T-cell (primary cell): ENCODE measurements around the gene MRPS27. TPM values are rescaled to one million over a fixed set of nuclear protein-coding genes. Genes with fewer than 3 reads are reported as not detected.
"Not testable (repeated sequence)": the region's sequence is repeated elsewhere in the genome, so short reads cannot be mapped to it uniquely, and the experiment has no call there.

Experiments
- ATAC-seq, 4 experiments: fragments of 200-7000 bp in 3 of 4; fragments of 150-1000 bp in 1 of 4; cut with Tn5 transposase; replicated peaks in 1 of 4; 1 replicate in 3 of 4; 2 replicates in 1 of 4; pipeline ENCODE4 v1.10.0; 2021; ENCODE audit warnings: moderate library complexity in 3 of 4, mild to moderate bottlenecking in 2 of 4, moderate number of reproducible peaks in 1 of 4
- CTCF ChIA-PET, 2 donors: fragments of 300-600 bp; sonication (Branson Sonifier 250); formaldehyde crosslinking; loops; one replicate each; lab custom pipeline; 2022; ENCODE audit warnings: antibody characterized with exemption in 2 of 2; lab: Charles Lee
- POLR2A ChIA-PET, 2 donors: fragments of 300-600 bp; sonication (Branson Sonifier 250); formaldehyde crosslinking; loops; one replicate each; lab custom pipeline; 2022; ENCODE audit warnings: antibody characterized with exemption in 2 of 2; lab: Charles Lee
- DNase-seq, 35 experiments: peaks; one replicate each; pipeline versions ENCODE4 v3.0.0 to v3.0.0-alpha.2; 2013 to 2023
- H3K27ac ChIP-seq: one replicate; pipeline ENCODE4 v1.5.1; 2013; ENCODE audit warnings: low read length
- H3K27me3 ChIP-seq, 2 experiments: replicated peaks in 1 of 2; 1 replicate in 1 of 2; 2 replicates in 1 of 2; pipeline versions ENCODE4 v1.6.1 to v1.7.0; 2013; ENCODE audit warnings: low read length in 1 of 2, mixed read lengths in 1 of 2; ENCODE audit not compliant: control insufficient read depth in 2 of 2, insufficient read depth in 2 of 2; ENCODE audit errors: extremely low read depth in 1 of 2
- H3K36me3 ChIP-seq, 2 donors: 1 replicate in 1 of 2; 2 replicates in 1 of 2; pipeline versions ENCODE4 v1.6.1 to v1.7.0; 2013; ENCODE audit warnings: low read length in 1 of 2; ENCODE audit not compliant: control insufficient read depth in 2 of 2, insufficient read depth in 1 of 2; ENCODE audit errors: extremely low read depth in 1 of 2
- H3K4me1 ChIP-seq, 2 experiments: 1 replicate in 1 of 2; 2 replicates in 1 of 2; pipeline versions ENCODE4 v1.6.1 to v1.7.0; 2013; ENCODE audit warnings: low read length in 2 of 2, mixed read lengths in 1 of 2; ENCODE audit not compliant: insufficient read depth in 2 of 2, control insufficient read depth in 1 of 2; ENCODE audit errors: extremely low read depth in 1 of 2
- H3K4me3 ChIP-seq, 2 donors: 1 replicate in 1 of 2; 2 replicates in 1 of 2; pipeline versions ENCODE4 v1.5.1 to v1.7.0; 2013; ENCODE audit warnings: mild to moderate bottlenecking in 2 of 2, low read length in 1 of 2, moderate library complexity in 1 of 2; ENCODE audit not compliant: control insufficient read depth in 1 of 2; ENCODE audit errors: extremely low read depth in 1 of 2
- H3K9me3 ChIP-seq: 2 replicates; pipeline ENCODE4 v1.7.0; 2013
- H3K27ac Mint-ChIP-seq, 2 donors: one replicate each; pipeline ENCODE4 v1.8.0; 2020 to 2021; ENCODE audit warnings: mild to moderate bottlenecking in 2 of 2, mixed read lengths in 2 of 2
- H3K27me3 Mint-ChIP-seq, 2 donors: one replicate each; pipeline ENCODE4 v1.8.0; 2021 to 2022; ENCODE audit warnings: mixed read lengths in 2 of 2
- H3K36me3 Mint-ChIP-seq: one replicate; pipeline ENCODE4 v1.8.0; 2021; ENCODE audit warnings: mixed read lengths
- H3K4me1 Mint-ChIP-seq, 3 donors: one replicate each; pipeline ENCODE4 v1.8.0; 2020 to 2022; ENCODE audit warnings: mixed read lengths in 3 of 3, mild to moderate bottlenecking in 1 of 3
- H3K4me3 Mint-ChIP-seq, 3 donors: one replicate each; pipeline ENCODE4 v1.8.0; 2020 to 2022; ENCODE audit warnings: mild to moderate bottlenecking in 3 of 3, mixed read lengths in 3 of 3, moderate library complexity in 3 of 3
- H3K9me3 Mint-ChIP-seq, 3 donors: one replicate each; pipeline ENCODE4 v1.8.0; 2020 to 2022; ENCODE audit warnings: mixed read lengths in 3 of 3
- WGBS: methylation state at CpG from one replicate; pipeline ENCODE4 v1.1.5; 2013; ENCODE audit warnings: missing lambda C conversion rate; ENCODE audit not compliant: insufficient coverage; 5-methylcytosine and 5-hydroxymethylcytosine counted together
- total RNA-seq, 35 experiments: library from RNA in 6 of 35; stranded (reverse) in 6 of 35; fragments of 120-200 nt in 1 of 35; gene quantifications; one replicate each; pipeline versions ENCODE4 v1.2.1 to v1.2.4 and lab custom pipeline; 2013 to 2026

The MRPS27 gene
- total RNA-seq, 5 donors from 2014 or later (not counting 1 experiment from before 2014, with no cell fraction given), result 34.4 to 43.3 (median 39.7) TPM

- peak in 2 of 35 experiments; percentile 2 to 5 for DNase-seq
- Mint-ChIP-seq H3K27ac (peak overlapping the region; percentile 93 to 98), H3K4me1 (peaks cover 44 to 57% (median 45%) of the 10 kb centered on the region in 3 donors), H3K4me3 (peak overlapping the region; percentile 97 to 100 (median 98)), H3K36me3 (peaks cover 20% of the 10 kb centered on the region)
- Histone ChIP-seq H3K4me1 (peaks cover 3 to 17% of the 10 kb centered on the region in 2 experiments), H3K27ac (peak overlapping the region; percentile 57), H3K4me3 (peak overlapping the region; percentile 80 to 96), H3K36me3 (peaks cover 0 to 12% of the 10 kb centered on the region in 2 donors)
- H3K9me3 ChIP-seq, H3K9me3 Mint-ChIP-seq, ATAC-seq, H3K27me3 ChIP-seq, H3K27me3 Mint-ChIP-seq: not testable (repeated sequence)
- 19% methylated on average over 16 of the region's 28 CpGs for WGBS
- ChIA-PET CTCF (interaction anchor here (0.6 to 4.8 kb wide), 7 partner anchors 11 to 521 kb away, joined by 3 to 55 read pairs (median 4); no protein-coding TSS in a partner anchor), POLR2A (interaction anchor here (0.7 to 3.5 kb wide), 4 partner anchors 11 to 497 kb away, joined by 5 to 28 read pairs (median 14); no protein-coding TSS in a partner anchor)
Observed at GRCh38 chr5:72319435-72319975, 535 bp downstream of the MRPS27 start.

DNA sequence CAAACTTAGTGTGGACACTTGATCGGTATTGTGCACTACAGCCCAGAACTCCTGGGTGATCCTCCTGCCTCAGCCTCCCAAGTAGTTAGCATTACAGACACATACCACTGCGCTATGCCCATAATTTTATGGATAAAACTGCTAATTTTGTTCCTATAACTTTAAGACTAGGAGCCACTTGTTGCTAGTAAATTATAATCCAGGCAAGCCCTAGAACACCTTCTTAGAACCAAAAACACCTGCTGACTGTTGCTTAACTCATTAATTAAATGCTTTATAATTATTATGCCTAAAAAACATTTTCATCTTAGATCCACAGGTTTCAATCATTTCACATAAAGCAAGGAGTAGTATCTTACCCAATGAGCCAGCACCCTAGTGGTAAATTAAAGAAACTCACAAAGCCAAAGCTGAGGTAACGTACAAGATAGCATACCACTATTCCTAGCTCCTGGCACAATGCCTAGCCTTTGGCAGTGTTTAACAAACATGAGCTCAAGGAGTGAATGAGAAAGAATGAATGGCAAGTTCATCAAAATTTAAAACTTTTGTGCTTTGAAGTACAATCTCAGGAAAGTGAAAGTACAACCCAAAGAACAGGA, 5.4 kb downstream of the MRPS27 start:
- no peaks in the 10 kb centered on the region for H3K9me3 ChIP-seq
- WGBS, result 100% methylated on average over 1 of the region's 3 CpGs
- H3K4me3 ChIP-seq, result no peak overlapping the region
- ATAC-seq (no peak), DNase-seq (no peak)
- Mint-ChIP-seq H3K27ac (no peak overlapping the region), H3K27me3 (no peaks in the 10 kb centered on the region), H3K4me1 (peaks cover 28 to 39% (median 32%) of the 10 kb centered on the region in 3 donors), H3K36me3 (peaks cover 26% of the 10 kb centered on the region), H3K4me3 (no peak overlapping the region), H3K9me3 (no peaks in the 10 kb centered on the region)
- H3K27ac ChIP-seq, result no peak overlapping the region
- peaks cover 3 to 9% of the 10 kb centered on the region in 2 experiments for H3K4me1 ChIP-seq
- ChIA-PET POLR2A (no interaction called here), CTCF (interaction anchor here in 1 of 2 donors (0.5 to 1.1 kb wide), 2 partner anchors 176 to 186 kb away, joined by 3 read pairs; no protein-coding TSS in a partner anchor)
- H3K27me3 ChIP-seq, result no peaks in the 10 kb centered on the region
- peaks cover 17 to 21% of the 10 kb centered on the region in 2 donors for H3K36me3 ChIP-seq

- Mint-ChIP-seq H3K4me3 (no peak overlapping the region), H3K27ac (peak overlapping the region in 1 of 2 donors; percentile 8), H3K36me3 (peaks cover 26% of the 10 kb centered on the region), H3K4me1 (peaks cover 22 to 34% (median 28%) of the 10 kb centered on the region in 3 donors), H3K27me3 (no peaks in the 10 kb centered on the region), H3K9me3 (no peaks in the 10 kb centered on the region)
- Histone ChIP-seq H3K9me3 (no peaks in the 10 kb centered on the region), H3K27ac (no peak overlapping the region), H3K36me3 (peaks cover 17 to 26% of the 10 kb centered on the region in 2 donors), H3K27me3 (no peaks in the 10 kb centered on the region), H3K4me1 (peaks cover 0 to 6% of the 10 kb centered on the region in 2 experiments), H3K4me3 (no peak overlapping the region)
- POLR2A ChIA-PET, result interaction anchor here in 1 of 2 donors (0.6 kb wide), 1 partner anchor 10 kb away, joined by 8 read pairs; no protein-coding TSS in a partner anchor
- no peak for DNase-seq
- WGBS, result no CpG with 5 or more reads among the region's 1 CpG
- no peak for ATAC-seq
- CTCF ChIA-PET, result no interaction called here
Observed at GRCh38 chr5:72313141-72313540, 6.9 kb downstream of the MRPS27 start.

DNA sequence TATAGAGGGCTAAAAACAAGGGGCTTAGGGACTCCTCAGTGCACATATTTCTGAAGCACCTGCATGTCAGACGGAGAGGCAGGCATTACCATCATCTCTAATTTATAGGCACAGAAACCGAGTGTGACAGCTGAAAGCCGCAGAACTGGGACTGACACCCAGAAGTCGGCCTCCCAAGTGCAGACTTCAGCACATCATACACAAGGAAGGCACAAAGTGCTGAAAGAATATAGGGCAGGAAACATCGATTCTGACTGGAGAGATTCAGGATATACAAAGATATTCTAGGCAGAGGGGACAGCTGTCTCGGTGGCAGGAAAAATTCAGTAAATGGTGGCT, 11.2 kb downstream of the MRPS27 start:
- Histone ChIP-seq H3K36me3 (peaks cover 17 to 26% of the 10 kb centered on the region in 2 donors), H3K9me3 (no peaks in the 10 kb centered on the region), H3K4me1 (peaks cover 3 to 14% of the 10 kb centered on the region in 2 experiments), H3K27ac (peak overlapping the region; percentile 40), H3K4me3 (peak overlapping the region in 1 of 2 donors; percentile 88), H3K27me3 (no peaks in the 10 kb centered on the region)
- ChIA-PET CTCF (interaction anchor here (0.6 to 2.3 kb wide), 17 partner anchors 9 to 176 kb away, joined by 3 to 55 read pairs (median 4); partner anchors contain the start of genes MRPS27 (in 1 of the 2) and PTCD2 (in 1 of the 2)), POLR2A (interaction anchor here (0.6 to 1.5 kb wide), 4 partner anchors 10 to 1256 kb away, joined by 3 to 28 read pairs (median 5); partner anchors contain the start of genes MRPS27 (in 2 of the 2) and PTCD2 (in 2 of the 2))
- Mint-ChIP-seq H3K9me3 (no peaks in the 10 kb centered on the region), H3K36me3 (peaks cover 24% of the 10 kb centered on the region), H3K4me1 (peaks cover 27 to 32% (median 29%) of the 10 kb centered on the region in 3 donors), H3K27ac (peak overlapping the region; percentile 85 to 91), H3K27me3 (no peaks in the 10 kb centered on the region), H3K4me3 (peak overlapping the region; percentile 84 to 91 (median 88))
- ATAC-seq, result no peak
- no peak for DNase-seq
- 90% methylated on average over 3 of the region's 6 CpGs for WGBS

DNA sequence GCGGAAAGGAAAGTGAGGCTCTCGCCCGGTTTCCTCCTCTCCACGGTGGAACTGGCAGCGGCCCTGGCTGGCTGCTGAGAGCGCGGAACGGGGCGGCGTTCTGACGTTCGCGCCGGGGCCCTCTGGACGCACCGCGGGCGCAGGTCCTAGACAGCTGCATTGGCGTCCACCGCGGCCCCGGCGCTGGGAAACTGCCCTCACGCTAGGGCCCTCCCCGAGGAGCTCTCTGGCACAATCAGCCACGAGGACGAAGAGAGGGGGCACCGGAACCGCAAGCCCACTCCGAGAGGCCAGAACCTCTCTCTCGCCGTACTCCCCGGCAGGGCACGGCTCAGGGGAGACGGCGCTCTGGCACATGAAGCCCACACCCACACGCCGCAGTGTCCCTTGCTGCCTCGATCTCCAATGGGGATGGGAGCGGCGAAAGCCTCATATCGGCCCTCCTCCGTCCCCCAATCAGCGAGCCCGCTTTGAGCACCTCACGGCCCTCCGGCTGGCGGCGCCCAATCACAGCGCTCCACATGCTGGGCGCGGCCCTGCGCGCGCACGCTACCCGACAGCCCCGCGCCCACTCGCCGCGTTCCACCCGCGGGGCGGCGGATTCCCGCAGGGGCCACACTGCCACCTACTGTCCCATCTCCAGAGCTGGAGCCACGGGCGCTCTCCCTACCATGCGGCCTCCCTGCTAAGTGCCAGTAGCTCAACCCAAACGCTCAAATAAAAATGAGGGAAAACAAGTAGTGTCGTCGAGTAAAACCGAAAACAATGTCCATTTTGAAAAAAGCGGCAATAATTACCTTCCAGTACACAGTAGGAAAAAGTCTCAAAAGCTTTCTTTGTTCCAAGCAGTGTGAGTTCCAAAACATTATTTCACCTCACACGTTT, 11.8 kb downstream of the MRPS27 start:
- ATAC-seq (peak; percentile 96 to 99 (median 98)), DNase-seq (peak; percentile 78 to 98 (median 94))
- Histone ChIP-seq H3K4me3 (peak overlapping the region; percentile 85 to 88), H3K9me3 (no peaks in the 10 kb centered on the region), H3K36me3 (peaks cover 17 to 23% of the 10 kb centered on the region in 2 donors), H3K27ac (peak overlapping the region; percentile 89), H3K27me3 (no peaks in the 10 kb centered on the region), H3K4me1 (peaks cover 3 to 14% of the 10 kb centered on the region in 2 experiments)
- H3K27ac Mint-ChIP-seq, result peak overlapping the region; percentile 85 to 91
- WGBS, result 0% methylated on average over 69 of the region's 76 CpGs
- no peaks in the 10 kb centered on the region for H3K27me3 Mint-ChIP-seq
- no peaks in the 10 kb centered on the region for H3K9me3 Mint-ChIP-seq
- CTCF ChIA-PET, result interaction anchor here (0.6 to 2.3 kb wide), 19 partner anchors 9 to 506 kb away, joined by 3 to 55 read pairs (median 4); partner anchors contain the start of genes MRPS27 (in 1 of the 2) and PTCD2 (in 1 of the 2)
- H3K4me3 Mint-ChIP-seq, result peak overlapping the region; percentile 84 to 91 (median 88)
- POLR2A ChIA-PET, result interaction anchor here (0.6 to 1.5 kb wide), 7 partner anchors 8 to 1256 kb away, joined by 3 to 28 read pairs (median 5); partner anchors contain the start of genes MRPS27 (in 2 of the 2) and PTCD2 (in 2 of the 2)
- peaks cover 27 to 36% (median 35%) of the 10 kb centered on the region in 3 donors for H3K4me1 Mint-ChIP-seq
- peaks cover 20% of the 10 kb centered on the region for H3K36me3 Mint-ChIP-seq
